Amniotic epithelial cell (primary cell): Measurements from ENCODE around the gene PRPF6.
"Not testable (repeated sequence)": the region's sequence is repeated elsewhere in the genome, so short reads cannot be mapped to it uniquely, and the experiment has no call there.

Experiments
- DNase-seq: peaks from one replicate; pipeline ENCODE4 v3.0.0-alpha.2; 2010; ENCODE audit warnings: low read depth

The PRPF6 gene

DNA sequence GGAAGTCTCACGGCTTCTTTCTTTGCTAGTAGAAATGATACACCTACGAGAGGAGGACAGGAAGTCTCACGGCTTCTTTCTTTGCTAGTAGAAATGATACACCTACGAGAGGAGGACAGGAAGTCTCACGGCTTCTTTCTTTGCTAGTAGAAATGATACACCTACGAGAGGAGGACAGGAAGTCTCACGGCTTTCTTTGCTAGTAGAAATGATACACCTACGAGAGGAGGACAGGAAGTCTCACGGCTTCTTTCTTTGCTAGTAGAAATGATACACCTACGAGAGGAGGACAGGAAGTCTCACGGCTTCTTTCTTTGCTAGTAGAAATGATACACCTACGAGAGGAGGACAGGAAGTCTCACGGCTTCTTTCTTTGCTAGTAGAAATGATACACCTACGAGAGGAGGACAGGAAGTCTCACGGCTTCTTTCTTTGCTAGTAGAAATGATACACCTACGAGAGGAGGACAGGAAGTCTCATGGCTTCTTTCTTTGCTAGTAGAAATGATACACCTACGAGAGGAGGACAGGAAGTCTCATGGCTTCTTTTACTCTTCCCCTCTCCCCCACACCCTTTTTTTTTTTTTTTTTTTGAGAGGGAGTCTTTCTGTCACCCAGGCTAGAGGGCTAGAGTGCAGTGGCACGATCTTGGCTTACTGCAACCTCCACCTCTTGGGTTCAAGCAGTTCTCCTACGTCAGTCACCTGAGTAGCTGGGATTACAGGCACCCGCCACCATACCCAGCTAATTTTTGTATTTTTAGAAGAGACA lies 31.6 kb downstream of the PRPF6 start:
- DNase-seq: not testable (repeated sequence)

DNA sequence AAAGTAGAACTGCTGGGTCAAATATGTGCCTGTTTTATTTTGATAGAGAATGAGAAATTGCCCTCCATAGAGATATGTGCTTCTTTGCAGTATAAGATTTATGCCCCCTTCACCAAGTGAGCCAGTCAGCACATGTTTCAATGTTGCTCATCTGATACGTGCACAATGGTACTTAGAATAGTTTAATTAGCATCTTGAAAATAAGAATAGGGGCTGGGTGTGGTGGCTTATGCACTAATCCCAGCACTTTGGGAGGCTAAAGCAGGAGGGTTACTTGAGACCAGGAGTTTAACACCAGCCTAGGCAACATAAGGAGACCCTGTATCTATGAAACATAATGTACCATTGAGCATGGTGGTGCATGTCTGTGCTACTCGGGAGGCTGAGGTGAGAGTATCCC lies 34.7 kb downstream of the PRPF6 start:
- DNase-seq: no peak

DNA sequence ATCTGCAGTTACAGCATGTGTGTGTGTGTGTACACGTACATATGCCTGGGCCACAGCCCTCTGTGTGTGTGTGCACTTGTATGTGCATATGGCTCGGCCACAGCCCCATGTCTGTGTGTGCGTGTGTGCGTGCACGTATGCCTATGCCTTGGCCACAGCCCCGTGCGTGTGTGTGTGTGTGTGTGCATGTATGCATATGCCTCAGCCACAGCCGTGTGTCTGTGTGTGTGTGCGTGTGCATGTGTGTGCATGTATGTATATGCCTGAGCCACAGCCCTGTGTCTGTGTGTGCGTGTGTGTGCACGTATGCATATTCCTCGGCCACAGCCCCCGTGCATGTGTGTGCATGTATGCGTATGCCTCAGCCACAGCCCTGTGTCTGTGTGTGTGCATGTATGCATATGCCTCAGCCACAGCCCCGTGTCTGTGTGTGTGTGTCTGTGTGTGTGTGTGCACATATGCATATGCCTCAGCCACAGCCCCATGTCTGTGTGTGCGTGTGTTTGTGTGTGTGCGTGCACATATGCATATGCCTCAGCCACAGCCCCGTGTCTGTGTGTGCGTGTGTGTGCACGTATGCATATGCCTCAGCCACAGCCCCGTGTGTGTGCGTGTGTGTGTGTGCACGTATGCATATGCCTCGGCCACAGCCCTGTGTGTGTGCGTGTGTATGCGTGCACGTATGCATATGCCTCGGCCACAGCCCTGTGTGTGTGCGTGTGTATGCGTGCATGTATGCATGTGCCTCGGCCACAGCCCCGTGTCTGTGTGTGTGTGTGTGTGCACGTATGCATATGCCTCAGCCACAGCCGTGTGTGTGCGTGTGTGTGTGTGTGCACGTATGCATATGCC lies 40.4 kb downstream of the PRPF6 start:
- no peak for DNase-seq

DNA sequence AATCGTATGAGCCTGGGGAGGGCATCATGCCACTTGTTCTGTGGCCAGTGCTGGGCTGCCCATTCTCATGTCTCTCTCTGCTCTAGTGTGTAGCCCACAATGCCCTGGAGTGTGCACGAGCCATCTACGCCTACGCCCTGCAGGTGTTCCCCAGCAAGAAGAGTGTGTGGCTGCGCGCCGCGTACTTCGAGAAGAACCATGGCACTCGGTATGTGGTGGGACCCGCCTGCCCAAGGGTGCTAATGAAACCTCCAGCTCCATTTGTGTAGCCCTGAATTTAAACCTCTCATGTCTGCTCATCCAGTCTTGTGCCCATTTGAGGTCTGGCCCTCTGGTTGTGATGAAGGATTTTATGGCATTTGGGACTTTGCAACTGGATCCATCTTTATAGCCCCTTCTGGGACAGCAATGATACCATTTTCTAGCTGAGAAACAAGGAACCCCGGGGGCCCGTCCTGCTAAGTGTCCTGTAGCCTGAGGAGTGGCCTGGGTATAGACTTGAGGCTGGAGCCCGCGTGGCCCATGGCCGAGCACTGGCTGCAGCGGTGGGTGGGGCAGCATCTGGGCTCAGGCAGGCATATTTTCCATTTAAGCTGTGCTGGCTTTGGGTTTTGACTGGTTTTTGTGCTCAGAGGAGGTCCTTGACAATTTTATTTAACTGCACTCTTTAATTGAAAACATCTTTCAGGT lies 41.9 kb downstream of the PRPF6 start:
- DNase-seq: no peak

DNA sequence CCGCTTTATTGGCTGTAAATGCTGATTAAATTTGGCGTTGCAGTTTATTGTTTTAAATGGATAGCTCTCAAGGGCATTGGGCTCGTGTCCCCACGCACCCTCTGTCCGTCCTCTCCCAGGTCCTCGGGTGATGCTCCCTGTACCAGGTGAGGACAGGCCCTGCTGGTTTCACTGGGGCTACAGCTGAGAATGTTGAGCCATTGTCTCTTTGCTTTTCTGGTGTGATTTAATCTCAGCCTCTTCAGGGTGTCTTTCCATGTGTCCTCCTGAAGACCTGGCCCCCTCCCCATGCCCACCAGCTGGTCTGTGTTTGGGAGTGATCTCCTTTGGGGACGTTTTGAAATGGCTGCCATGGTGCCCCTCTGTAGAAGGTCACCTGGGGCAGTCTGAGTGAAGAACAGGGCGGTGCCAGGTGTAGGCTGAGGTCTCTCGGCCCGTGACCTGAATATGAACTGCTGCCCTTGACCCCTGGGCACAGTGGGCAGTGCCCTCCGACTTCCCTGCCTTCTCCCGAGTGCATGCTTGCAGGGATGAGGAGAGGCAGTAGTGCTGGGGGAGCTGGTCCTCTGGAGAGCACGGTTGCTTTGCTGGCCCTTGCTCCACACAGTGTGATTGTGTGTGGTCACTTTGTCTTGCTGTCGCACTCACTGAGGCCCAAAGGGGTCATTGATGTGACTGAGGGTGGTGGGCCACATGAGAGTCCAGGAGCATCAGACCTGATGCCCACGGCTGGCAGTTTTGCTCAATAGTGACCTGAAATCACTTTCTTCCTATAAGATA lies 42.6 kb downstream of the PRPF6 start:
- no peak for DNase-seq

DNA sequence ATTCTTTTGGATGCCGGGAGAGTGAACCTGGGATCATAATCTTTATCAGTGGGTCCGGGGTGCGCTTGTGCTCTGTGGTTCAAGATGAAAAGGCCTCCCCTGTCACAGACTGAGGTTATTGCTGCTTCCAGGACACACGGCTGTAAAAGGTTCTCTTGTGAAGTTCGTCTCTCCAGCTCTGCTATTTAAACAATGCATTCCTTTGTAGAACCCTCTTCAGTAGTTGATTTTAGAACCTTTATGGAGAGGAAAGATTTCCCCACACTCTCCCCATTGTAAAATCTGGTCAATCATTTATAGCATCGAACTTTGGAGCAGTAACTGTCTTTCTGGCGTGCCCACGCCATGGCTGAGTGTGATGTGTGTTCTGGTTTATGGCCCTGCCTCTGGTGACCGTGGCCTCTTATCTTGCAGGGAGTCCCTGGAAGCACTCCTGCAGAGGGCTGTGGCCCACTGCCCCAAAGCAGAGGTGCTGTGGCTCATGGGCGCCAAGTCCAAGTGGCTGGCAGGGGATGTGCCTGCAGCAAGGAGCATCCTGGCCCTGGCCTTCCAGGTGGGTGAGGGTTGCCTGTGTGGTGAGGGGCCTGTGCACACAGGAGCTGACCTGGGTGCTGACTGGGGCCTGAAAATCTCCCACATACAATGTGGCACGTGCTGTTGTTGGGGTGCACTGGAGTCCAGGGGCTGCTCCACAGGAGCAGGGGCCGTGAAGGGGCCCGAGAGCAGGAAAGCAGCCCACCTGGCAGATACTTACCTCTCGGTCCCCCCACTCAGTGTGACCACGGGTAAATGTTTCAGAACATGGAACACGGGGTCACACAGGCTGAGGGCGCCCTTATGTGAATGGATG lies 43.4 kb downstream of the PRPF6 start:
- no peak for DNase-seq

DNA sequence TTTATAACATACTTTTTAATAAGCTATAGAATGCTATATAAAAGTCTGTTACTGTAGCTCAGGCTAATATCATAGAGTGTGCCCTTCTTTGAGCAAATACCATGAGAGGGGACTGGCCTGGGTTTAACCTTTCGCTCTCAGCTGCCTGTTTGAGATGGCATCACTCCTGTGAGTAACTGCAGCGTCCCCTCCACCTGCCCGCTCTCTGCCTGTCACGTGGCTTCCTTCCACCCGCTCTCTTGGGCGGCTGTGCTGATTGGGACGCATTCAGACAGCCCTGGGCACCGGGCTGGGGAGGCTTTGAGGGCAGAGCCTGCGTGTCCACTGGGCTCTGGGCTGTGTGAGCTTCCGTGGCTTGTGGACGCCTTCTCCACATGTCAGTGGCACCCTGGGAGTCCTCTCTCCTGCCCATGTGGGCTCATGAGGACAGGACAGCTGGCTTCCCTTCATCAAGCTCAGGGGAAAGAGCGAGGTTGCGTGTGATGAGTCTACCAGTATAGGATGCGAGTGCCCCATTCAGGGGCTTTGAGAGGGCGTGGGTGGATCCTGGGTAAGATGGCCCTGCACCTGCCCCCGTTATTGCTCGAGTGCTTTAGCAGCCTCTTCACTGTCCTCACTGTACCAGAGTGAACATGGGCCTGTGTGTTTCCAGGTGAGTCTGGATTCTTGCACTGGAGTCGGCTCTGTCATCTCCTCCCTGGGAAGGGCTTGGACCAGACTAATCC lies 44.3 kb downstream of the PRPF6 start:
- DNase-seq: no peak

DNA sequence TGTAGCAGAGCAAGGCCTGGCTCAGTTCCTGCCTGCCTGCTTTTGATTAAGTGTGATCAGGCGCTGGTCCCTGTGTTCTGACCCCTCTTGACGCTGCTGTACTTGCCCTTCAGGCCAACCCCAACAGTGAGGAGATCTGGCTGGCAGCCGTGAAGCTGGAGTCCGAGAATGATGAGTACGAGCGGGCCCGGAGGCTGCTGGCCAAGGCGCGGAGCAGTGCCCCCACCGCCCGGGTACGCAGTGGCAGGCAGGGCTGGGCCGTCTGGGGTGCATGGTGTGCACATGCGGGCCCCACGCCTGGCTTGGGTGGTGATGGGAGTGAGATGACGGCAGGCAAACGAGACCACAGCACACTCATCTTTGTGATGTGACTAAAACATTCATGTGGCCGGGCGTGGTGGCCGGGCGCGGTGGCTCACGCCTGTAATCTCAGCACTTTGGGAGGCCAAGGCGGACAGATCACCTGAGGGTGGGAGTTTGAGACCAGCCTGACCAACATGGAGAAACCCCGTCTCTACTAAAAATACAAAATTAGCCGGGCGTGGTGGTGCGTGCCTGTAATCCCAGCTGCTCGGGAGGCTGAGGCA lies 45.0 kb downstream of the PRPF6 start:
- no peak for DNase-seq

DNA sequence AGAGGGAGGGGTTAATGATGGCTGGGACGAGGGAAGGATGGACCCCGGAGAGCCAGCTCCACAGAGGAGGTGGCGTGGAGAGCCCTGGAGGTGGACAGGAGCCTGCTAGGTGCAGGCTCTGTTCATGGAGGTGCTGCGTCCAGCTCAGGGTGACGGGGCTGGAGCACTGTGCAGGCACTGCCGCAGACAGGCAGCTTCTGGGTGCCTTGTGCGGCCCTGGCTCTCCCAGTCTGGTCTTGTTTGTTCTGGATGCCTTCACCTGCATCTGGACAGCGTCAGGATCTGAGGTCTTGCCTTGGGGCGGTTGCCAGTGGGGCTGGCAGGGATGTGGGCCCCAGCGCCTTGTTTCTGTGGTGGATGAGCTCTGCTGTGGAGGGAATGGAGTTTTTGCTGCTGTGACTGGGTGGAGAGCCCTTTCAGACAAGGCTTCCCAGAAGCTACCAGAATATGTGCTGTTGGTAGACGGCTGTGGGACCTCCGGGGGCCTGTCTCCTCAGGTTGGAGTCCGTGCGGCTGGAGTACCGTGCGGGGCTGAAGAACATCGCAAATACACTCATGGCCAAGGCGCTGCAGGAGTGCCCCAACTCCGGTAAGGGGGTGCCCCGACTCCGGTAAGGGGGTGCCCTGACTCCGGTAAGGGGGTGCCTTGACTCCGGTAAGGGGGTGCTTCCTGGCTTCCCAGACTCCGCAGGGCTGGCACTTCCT lies 47.2 kb downstream of the PRPF6 start:
- DNase-seq: no peak

DNA sequence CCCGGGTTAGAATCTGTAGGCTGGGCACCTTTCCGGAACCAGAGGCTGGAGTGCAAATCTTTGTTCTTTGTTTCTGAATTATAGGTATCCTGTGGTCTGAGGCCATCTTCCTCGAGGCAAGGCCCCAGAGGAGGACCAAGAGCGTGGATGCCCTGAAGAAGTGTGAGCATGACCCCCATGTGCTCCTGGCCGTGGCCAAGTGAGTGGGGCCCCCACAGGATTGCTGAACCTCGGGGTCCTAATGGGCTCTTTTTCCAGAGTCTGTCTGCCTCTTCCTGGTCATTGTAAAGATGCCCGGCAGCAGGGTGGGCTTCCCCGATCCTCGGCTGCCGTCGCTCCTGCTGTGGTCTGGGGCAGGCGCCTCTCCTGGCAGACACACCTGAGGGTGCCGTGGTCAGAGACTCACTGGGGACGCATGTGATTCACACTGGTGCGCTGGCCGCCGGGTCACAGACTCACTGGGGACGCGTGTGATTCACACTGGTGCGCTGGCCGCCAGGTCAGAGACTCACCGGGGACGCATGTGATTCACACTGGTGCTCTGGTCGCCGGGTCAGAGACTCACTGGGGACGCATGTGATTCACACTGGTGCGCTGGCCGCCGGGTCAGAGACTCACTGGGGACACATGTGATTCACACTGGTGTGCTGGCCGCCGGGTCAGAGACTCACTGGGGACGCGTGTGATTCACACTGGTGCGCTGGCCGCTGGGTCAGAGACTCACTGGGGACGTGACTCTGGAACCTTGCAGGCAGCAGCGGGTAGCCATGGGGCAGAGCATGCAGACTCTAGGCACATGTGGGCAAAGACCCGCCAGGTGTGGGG lies 48.6 kb downstream of the PRPF6 start:
- no peak for DNase-seq

DNA sequence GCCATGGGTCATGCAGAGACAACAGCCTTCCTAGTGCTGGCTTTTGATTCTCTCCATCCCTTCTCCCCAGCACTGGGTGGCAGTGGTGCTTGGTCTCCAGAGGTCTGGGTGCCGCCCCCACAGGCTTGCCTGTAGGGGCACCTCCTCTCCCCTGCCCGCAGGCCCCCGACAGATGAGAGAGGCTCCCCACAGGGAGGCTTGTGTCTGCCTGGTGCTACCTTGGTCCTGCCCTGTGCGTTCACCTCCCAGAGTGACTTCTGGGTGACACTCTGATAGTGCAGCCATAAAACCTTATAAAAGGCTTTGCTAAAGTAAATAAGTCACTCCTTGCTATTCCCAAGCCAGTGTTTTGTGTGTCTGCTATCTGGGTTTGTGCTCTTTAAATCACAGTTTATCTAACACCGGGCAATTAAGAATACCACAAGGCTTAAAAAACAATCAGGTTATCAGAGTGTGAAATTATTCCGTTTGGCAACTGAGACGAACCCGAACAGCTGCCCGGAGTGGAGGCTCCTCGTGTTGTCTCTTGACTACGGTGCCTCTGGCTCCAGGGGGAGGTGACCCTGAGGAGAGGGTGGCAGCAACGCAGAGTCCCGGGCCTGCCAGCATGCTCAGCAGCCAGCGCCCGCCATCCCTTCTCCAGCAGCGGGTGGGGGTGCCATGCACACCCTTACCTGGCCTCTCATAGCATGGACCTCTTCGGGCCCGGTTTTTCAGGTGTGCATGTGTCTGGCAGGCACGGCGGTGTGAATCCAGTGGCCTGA lies 49.6 kb downstream of the PRPF6 start:
- DNase-seq: peak; percentile 23

DNA sequence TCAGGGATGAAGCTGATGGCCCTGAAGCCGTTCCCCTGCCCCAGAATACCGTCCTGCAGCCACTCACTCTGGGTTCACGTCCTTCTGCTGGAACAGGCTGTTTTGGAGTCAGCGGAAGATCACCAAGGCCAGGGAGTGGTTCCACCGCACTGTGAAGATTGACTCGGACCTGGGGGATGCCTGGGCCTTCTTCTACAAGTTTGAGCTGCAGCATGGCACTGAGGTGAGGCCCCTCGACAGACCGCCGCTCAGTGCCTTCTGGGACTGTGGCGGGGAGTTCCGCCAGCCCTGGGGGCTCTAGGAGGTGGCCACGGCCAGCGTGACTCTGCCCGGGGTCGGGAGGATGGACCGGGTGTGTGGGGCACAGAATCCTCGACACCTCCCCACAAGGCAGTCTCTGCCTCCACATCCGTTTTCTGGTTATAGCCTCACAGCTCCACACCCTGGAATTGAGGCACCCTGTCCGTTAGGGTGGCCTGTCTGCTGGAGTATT lies 50.9 kb downstream of the PRPF6 start:
- DNase-seq: no peak

DNA sequence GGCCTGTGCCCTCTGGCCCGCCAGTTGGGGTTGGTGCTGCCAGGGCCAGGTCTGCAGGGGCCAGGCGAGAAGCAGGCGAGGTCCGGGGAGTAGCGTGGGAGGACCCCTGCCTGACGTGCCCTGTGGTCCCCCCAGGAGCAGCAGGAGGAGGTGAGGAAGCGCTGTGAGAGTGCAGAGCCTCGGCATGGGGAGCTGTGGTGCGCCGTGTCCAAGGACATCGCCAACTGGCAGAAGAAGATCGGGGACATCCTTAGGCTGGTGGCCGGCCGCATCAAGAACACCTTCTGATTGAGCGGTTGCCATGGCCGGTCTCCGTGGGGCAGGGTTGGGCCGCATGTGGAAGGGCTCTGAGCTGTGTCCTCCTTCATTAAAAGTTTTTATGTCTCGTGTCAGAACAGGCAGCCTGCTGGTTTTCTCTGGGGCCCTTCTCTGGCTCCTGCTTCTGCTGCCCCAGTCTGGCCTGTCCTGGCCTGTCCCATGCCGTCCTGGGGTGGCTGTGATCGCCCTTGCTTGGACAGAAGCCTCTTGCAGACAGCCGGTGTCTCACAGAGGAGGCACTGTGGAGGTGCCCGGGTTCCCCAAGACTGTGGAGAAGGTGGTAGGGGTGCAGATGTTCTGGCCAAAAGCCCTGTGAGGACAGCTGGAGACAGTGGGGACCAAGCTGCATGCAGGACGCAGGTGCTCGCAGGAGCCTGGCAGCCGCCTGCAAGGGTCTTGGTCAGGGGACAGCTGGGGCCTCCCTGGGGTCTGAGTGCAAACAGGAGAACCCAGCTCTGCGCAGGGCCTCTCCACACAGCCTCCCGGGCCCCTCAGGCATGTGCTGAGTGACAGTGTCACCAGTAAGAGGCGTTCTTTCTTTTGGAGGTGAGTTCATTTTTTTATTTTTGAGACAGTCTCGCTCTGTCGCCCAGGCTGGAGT lies 52.0 kb downstream of the PRPF6 start:
- no peak for DNase-seq

DNA sequence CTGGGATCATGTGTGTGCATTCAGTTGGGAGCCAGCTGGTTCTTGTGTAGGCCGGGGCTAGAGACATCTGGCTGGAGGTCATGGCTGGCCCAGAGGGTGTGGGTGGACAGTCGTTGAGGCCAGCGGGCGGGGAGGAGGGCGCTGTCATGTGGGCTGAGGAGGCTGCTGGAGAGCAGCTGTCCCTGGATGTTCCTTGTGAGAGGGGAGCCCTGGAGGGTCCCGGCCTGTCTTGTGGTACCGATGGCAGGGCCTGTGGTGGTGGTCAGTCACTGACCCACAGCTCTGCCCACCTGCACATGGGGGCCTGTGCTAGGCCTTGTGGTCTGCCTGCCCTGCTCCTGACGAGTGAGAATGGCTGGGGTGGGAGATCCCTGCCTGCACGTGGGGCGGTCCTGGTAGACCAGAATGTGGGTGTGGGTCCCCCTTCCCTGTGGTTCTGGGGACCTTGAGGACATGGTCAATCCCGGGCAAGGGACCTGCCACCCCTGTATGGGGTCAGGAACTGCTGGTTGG lies 53.1 kb downstream of the PRPF6 start:
- DNase-seq: no peak

DNA sequence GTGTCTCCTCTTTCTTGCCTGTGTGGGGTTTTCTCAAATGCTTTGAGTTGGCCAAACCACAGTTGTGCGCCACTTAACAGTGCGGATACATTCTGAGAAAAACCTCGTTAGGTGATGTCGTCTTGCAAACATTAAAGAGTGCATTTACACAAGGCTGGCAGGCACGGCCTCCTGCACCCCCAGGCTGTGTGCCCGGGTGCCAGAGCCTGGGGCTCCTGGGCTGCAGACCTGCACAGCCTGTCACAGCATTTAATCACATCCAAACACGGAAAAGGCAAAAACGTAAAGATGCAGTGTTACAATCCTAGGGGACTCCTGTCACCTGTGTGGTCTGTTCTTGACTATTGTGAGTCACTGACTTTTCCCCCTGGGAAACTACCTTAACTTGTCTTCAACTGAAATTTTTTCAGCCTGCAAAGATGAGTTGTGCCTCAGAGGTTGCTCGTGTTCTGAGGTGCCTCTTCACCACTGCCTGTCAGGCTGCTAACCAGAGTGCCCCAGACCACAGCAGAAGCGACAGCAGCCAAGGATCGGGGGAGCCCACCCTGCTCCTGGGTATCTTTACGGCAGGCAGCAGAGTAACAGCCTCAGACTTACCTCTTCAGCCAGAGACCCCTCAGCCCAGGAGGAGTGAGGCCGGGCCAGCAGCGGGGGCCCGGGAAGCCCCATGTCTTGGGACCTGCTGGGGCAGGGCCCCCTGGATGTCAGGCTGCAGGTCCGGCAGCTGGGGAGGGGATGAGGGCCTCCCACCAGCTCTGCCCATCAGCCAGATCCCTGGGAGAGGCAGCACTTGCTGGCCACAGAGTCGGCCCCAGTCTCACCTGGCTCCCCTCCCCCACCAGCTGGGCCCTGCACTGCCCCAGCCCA lies 54.4 kb downstream of the PRPF6 start:
- DNase-seq: no peak
